CMK (cell line): ENCODE measurements around the gene FAM120B.
"Not testable (repeated sequence)": the region's sequence is repeated elsewhere in the genome, so short reads cannot be mapped to it uniquely, and the experiment has no call there.

ENCODE experiments used
- DNase-seq: peaks from one replicate; pipeline ENCODE4 v3.0.0-alpha.2; 2010; ENCODE audit warnings: low read depth

FAM120B gene

GRCh38 chr6:170383466-170384035 is 77.0 kb downstream of the FAM120B start:
- DNase-seq, result no peak

GRCh38 chr6:170385506-170385905 is 78.9 kb downstream of the FAM120B start:
- DNase-seq, result no peak

- no peak for DNase-seq
Measured at GRCh38 chr6:170388113-170388512, 81.6 kb downstream of the FAM120B start.

GRCh38 chr6:170393033-170393432 is 86.5 kb downstream of the FAM120B start:
- no peak for DNase-seq

DNA sequence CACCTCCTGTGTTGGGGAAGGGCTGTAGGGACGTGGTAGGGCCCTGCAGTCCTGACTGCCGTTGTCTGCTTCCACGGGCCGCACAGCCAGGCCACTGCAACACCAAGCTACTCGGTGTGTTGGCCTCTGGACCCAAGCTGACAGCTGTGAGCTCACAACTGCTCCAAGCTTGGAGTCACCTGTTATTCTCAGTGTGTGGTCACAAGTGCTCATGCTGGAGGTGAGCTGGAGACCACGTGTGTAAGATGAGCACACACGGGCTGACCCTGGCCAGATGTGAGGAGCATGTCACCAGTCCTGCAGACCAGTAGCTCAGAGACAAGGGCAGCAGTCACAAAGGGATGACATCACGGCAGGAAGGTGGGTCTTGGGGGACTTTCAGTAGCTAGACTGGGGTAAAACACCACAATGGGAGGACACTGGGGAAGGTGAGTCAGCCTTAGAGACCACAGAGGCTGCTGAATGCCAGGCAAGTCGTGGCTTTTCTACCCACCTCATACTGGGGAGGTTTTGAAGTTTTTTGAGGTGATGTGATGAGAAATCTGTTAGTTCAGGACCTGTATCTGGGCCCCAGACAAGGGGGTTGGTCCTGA is 87.3 kb downstream of the FAM120B start:
- no peak for DNase-seq

DNA sequence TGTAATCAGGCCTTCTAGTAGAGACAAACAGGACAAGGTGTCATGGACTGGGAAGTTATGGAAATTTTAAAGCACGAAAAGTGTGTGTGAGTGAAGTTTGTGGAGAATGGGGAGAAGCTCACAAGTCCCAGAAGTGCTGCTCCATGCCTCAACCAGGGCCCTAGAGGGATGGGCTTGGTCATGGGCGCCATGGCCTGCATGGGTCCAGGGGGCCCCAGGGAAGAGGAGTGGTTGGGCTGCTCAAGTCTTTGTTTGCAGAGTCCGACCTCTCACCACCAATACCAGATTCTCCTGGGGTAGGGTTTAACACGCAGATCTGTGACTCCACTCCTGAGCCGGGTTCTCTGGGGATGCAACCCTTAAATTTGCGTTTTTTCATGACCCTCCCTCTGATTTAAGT is 88.4 kb downstream of the FAM120B start:
- DNase-seq, result no peak

GRCh38 chr6:170398743-170399369 is 92.3 kb downstream of the FAM120B start:
- not testable (repeated sequence) for DNase-seq

DNA sequence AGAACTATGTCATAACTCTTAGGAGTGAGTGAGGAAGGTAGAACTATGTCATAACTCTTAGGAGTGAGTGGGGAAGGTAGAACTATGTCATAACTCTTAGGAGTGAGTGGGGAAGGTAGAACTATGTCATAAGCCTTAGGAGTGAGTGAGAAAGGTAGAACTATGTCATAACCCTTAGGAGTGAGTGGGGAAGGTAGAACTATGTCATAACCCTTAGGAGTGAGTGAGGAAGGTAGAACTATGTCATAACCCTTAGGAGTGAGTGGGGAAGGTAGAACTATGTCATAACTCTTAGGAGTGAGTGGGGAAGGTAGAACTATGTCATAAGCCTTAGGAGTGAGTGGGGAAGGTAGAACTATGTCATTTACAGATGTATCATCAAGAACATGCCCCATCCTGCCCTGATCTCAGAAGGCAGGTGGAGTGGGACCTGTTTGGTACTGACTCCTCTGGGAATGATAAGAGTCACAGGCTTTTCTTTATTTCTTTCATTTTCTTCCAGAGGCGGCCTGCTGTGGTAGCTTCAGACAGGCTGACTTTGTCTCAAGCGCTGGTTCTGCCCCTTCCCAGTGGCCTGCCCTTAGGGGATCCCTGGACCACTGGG is 93.5 kb downstream of the FAM120B start:
- DNase-seq, result not testable (repeated sequence)

- no peak for DNase-seq
Measured at GRCh38 chr6:170402318-170403040, 95.9 kb downstream of the FAM120B start.

DNA sequence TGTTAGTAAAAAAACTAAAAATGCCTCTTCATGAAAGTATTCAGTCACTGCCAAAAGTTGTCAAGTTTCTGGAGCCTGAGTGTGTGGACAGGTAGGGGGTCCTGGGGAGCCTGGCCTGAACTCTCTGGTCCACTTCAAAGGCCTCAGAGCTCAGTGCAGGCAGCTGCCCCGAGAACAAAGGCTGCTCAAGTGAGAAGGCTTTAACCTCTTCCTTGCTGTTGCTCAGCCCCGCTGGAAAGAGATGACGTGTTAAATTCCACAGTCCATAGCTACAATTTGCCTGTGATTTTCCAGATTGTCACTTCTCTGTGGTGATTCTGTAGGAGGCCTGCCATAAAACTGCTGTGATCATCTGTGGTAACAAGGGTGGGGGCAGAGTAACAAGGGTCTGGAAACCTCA is 96.9 kb downstream of the FAM120B start:
- no peak for DNase-seq

DNA sequence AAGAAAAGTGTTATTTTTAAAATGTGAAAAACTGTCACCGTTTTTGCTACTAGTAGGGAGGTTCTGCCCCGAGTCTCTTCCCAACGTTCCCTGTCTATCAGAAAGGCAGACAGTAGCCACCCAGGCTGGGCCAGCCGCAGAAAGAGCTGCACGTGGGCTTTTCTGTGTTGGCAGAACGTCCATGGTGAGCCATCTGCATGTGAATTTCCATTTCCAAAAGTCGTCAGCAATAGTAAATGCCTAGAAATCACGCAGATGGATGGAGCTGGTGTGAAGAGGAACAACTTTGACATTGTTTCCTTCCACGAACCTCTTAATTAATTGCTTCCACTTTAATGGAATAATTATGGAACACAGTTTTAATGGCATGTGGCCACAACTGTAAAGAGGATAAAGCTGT is 97.5 kb downstream of the FAM120B start:
- no peak for DNase-seq

- no peak for DNase-seq
Measured at GRCh38 chr6:170404697-170405096, 98.1 kb downstream of the FAM120B start.

DNA sequence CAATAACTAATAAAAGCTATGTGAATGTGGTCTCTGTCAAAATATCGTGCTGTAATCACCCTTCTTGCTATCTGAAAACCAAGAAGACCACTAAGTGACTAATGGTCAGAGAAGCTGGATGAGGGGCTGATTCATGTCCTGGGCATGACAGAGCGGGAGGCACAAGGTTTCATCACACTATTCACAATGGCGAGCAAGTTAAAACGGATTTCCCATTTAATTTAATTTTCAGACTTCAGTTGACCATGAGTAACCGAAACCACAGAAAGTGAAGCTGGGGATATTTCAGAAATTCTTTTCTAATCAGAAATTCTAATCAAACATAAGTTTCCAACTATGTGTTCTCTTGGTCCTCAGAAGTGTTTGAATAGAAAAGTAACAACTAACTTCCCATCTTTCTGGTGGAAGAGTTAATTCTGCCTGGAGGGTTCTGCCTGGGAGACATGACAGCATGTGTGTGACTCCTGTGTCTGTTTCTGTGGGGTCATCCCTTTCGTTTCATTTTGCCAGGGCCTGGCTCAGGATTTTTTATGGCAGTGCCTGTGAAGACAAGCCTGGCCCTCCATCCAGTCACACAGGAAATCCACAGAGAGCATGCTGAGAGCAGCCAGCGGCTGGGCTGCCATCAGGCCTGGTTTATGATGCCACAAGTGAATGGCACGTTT is 98.9 kb downstream of the FAM120B start:
- no peak for DNase-seq

DNA sequence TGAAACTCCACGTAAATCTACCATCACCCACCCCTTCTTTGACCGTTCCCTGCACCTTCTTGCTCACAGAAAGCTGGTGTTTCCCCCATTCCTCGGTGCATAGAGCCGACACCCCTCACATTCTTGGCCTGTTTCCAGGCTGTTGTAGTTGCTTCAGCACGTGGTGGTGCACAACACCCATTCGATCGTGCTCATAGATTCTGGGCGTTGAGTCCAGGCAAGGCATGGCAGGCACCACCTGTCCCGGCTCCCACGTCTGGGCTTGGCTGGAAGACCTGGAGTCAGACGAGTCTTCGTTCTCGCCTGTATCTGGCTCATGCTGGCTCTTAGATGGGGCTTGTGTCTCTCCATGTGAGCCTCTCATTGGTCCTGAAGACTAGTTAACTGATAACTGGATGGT is 100.6 kb downstream of the FAM120B start:
- DNase-seq, result no peak

DNA sequence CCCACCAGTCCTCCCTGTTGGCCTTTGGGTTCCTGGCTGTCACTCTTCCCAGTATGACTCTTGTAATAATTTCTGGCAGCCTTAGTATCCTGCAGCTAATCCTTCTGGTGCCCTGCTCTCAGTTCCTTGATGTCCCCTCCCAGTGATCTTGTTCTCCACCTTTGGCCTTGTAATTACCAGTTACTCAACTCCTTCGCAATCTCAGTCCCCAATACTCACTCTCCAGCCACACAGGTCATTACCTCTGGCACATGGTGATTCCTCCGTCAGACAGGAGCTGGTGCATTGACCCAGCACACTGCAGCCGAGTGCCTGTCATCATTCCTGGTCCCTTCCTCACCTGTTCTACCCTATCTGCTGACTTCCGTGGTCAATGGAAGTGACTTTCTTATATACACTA is 101.4 kb downstream of the FAM120B start:
- DNase-seq, result no peak

GRCh38 chr6:170409746-170410145 is 103.2 kb downstream of the FAM120B start:
- DNase-seq, result not testable (repeated sequence)

GRCh38 chr6:170410241-170410640 is 103.7 kb downstream of the FAM120B start:
- no peak for DNase-seq

DNA sequence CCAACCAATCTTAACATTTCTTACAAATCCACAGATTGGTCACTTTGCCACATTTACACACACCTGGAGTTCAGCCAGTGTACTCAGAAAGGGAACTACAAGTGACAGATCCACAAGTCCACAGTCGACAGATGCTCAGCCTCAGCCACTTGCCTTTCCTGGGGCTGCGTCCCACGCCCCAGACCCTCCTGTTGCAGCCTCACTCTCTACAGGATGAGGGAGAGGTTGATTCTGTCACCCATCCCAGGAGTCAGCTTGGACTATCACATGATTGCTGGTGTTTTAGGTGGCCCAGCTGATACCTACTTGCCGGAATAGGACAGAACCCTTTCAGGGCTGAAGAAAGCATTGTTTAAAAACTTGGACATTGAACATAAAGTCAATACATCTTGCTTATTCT is 108.8 kb downstream of the FAM120B start:
- DNase-seq, result no peak

DNA sequence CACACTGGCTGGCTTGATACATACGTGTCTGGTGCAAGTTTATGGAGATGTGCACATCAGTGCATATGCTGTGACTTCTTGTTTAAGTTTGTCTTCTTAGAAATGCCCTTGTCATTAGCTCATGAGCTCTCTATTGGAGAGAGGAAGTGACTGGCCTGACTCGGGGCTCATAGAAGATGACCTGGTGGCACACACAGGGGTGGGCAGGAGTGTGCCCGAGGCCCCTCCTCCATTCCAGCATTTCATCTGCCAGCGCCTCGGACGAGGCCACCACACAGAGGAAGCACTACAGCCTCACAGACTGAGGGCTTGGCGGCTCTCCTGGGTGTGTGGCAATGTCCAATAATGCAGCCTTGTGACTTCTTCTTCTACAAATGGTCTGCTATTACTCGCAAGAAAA is 109.7 kb downstream of the FAM120B start:
- no peak for DNase-seq

- DNase-seq, result no peak
Measured at GRCh38 chr6:170416959-170417606, 110.5 kb downstream of the FAM120B start.

- DNase-seq, result no peak
Measured at GRCh38 chr6:170417881-170418280, 111.3 kb downstream of the FAM120B start.

DNA sequence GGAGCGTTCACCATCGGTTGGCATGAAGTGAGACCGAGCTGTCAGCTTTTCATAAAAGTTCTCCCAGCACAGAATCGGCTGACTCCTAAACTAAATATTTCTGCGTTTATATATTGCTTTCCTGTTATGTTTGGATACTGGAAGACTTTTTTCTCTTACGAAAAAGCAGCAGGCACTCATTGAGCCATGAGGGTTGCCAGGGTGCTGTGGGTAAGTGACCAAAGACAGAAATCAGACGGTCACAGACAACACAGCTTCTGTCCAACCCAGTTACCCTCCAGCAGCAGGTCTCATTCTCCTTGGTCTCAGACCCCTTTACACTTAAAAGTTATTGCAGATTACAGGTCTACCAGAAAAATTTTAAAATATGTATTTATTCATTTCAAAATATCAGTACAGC is 113.7 kb downstream of the FAM120B start:
- no peak for DNase-seq
